Gastrocnemius medialis (tissue), 4 donors: ENCODE results near the gene MTIF3. TPM values are rescaled to one million over a fixed set of nuclear protein-coding genes. Genes with fewer than 3 reads are reported as not detected.

Experiments
- ATAC-seq, 2 donors: fragments of 150-250 bp; one replicate each; pipeline ENCODE4 v1.9.1; 2016
- DNase-seq, 2 donors: peaks; one replicate each; pipeline ENCODE4 v3.0.0-alpha.2; 2019
- H3K27ac ChIP-seq, 4 donors: fragments of 200-600 bp; sonication (generic); 1 replicate in 1 of 4; 2 replicates in 3 of 4; pipeline ENCODE4 v1.5.1; 2016 to 2018; ENCODE audit warnings: mild to moderate bottlenecking in 2 of 4, moderate library complexity in 1 of 4
- H3K27me3 ChIP-seq, 3 donors: fragments of 200-600 bp; sonication (generic) in 2 of 3; 1 replicate in 1 of 3; 2 replicates in 2 of 3; pipeline versions ENCODE4 v1.5.1 to v1.6.0; 2016 to 2019; ENCODE audit warnings: mild to moderate bottlenecking in 1 of 3, moderate library complexity in 1 of 3
- H3K36me3 ChIP-seq, 2 donors: fragments of 200-600 bp; sonication (generic) in 1 of 2; one replicate each; pipeline ENCODE4 v1.5.1; 2017 to 2018
- H3K4me1 ChIP-seq, 2 donors: fragments of 200-600 bp; sonication (generic) in 1 of 2; one replicate each; pipeline ENCODE4 v1.5.1; 2016 to 2017; ENCODE audit warnings: mild to moderate bottlenecking in 2 of 2
- H3K4me3 ChIP-seq, 4 donors: fragments of 200-600 bp; sonication (generic) in 3 of 4; 1 replicate in 1 of 4; 2 replicates in 3 of 4; pipeline ENCODE4 v1.5.1; 2016 to 2019; ENCODE audit warnings: mild to moderate bottlenecking in 2 of 4
- H3K9me3 ChIP-seq, 3 donors: fragments of 200-600 bp; sonication (generic) in 2 of 3; 1 replicate in 1 of 3; 2 replicates in 2 of 3; pipeline ENCODE4 v1.5.1; 2016 to 2019
- POLR2A ChIP-seq, 2 donors: fragments of 450-650 bp; IDR thresholded peaks; one replicate each; pipeline ENCODE4 v1.6.1; 2017; ENCODE audit warnings: antibody characterized with exemption in 2 of 2, mild to moderate bottlenecking in 2 of 2, moderate library complexity in 2 of 2
- in situ Hi-C, 4 donors: fragments of 200-750 bp; cut with MboI; loops; one replicate each; pipeline versions ENCODE4 v1.15.0 to v1.8.0; 2017; ENCODE audit warnings: low sequenced_read_pairs in 4 of 4
- intact Hi-C: fragments of 100-400 bp; cut with DNase I; formaldehyde crosslinking; loops from one replicate; pipeline ENCODE4 v1.15.1; 2023; ENCODE audit warnings: low total_unique reads
- total RNA-seq, 4 donors: library from RNA; depleted of rRNA; stranded (reverse); fragments of >200 nt; gene quantifications; one replicate each; pipeline versions ENCODE4 v1.1.0 to v1.2.3, GENCODE V29; 2016
- TF ChIP-seq, protein P1 (sequence below), 5 experiments: fragments of 450-650 bp in 3 of 5; fragments of 200-600 bp in 2 of 5; sonication (generic) in 2 of 5; IDR thresholded peaks in 4 of 5; conservative IDR thresholded peaks in 1 of 5; 1 replicate in 4 of 5; 2 replicates in 1 of 5; pipeline ENCODE4 v1.5.1; 2016 to 2019; ENCODE audit warnings: antibody characterized with exemption in 5 of 5, mild to moderate bottlenecking in 3 of 5, moderate library complexity in 3 of 5

The MTIF3 gene
- total RNA-seq, 4 donors from 2014 or later: 73.9 to 113 (median 89.1) TPM

DNA sequence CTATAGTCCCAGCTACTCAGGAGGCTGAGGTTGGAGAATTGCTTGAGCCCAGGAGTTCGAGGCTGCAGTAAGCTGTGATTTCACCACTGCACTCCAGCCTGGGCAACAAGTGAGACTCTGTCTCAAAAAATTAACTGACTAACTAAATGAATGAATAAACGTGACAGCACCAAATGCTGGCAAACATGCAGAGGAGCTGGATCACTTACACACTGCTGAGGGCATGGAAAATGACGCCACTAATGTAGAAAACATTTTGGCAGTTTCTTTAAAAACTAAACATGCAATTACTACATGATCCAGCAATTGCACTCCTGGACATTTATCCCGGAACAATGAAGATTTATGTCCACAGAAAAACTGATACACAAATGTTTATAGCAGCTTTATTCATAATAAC lies 57.3 kb downstream of the MTIF3 start:
- H3K27me3 ChIP-seq: peaks cover 0 to 6% (median 0%) of the 10 kb centered on the region in 3 donors
- H3K27ac ChIP-seq: no peak overlapping the region
- in situ Hi-C loops: no loop called here
- TF ChIP-seq, protein P1, sequence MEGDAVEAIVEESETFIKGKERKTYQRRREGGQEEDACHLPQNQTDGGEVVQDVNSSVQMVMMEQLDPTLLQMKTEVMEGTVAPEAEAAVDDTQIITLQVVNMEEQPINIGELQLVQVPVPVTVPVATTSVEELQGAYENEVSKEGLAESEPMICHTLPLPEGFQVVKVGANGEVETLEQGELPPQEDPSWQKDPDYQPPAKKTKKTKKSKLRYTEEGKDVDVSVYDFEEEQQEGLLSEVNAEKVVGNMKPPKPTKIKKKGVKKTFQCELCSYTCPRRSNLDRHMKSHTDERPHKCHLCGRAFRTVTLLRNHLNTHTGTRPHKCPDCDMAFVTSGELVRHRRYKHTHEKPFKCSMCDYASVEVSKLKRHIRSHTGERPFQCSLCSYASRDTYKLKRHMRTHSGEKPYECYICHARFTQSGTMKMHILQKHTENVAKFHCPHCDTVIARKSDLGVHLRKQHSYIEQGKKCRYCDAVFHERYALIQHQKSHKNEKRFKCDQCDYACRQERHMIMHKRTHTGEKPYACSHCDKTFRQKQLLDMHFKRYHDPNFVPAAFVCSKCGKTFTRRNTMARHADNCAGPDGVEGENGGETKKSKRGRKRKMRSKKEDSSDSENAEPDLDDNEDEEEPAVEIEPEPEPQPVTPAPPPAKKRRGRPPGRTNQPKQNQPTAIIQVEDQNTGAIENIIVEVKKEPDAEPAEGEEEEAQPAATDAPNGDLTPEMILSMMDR (IDR thresholded peaks at IDR 0.05 in 4 of 5, conservative IDR thresholded peaks at IDR 0.05 in 1 of 5): no peak
- TF ChIP-seq POLR2A (IDR thresholded peaks at IDR 0.05): no peak
- H3K36me3 ChIP-seq: no peaks in the 10 kb centered on the region
- DNase-seq: no peak
- no peak for ATAC-seq
- no peaks in the 10 kb centered on the region for H3K9me3 ChIP-seq
- intact Hi-C loops: no loop called here
- H3K4me1 ChIP-seq: no peaks in the 10 kb centered on the region
- H3K4me3 ChIP-seq: no peak overlapping the region

DNA sequence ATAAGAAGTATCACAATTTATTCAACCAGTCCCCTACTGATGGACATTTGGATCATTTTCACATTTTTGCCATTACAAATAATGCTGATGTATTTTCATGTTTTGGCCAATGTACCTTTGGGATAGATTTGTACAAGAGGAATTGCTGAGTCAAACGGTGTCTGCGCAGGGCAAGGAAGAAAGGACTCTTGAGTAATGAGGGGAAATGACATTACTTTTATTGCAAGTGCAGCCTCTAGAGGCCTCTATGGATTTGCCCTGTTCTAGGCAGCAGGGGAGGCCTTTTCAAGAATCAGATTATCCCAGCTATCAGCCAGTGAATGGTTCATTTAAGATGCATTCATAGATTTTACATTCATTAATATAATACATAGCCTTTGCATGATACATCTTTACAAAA lies 58.9 kb downstream of the MTIF3 start:
- peaks cover 0 to 5% (median 0%) of the 10 kb centered on the region in 3 donors for H3K27me3 ChIP-seq
- intact Hi-C loops (no loop called here), in situ Hi-C loops (no loop called here)
- no peak overlapping the region for H3K4me3 ChIP-seq
- H3K27ac ChIP-seq: no peak overlapping the region
- TF ChIP-seq POLR2A (IDR thresholded peaks at IDR 0.05): no peak
- TF ChIP-seq, protein P1 (IDR thresholded peaks at IDR 0.05 in 4 of 5, conservative IDR thresholded peaks at IDR 0.05 in 1 of 5): no peak
- no peaks in the 10 kb centered on the region for H3K9me3 ChIP-seq
- DNase-seq: no peak
- ATAC-seq: no peak
- no peaks in the 10 kb centered on the region for H3K4me1 ChIP-seq
- no peaks in the 10 kb centered on the region for H3K36me3 ChIP-seq

DNA sequence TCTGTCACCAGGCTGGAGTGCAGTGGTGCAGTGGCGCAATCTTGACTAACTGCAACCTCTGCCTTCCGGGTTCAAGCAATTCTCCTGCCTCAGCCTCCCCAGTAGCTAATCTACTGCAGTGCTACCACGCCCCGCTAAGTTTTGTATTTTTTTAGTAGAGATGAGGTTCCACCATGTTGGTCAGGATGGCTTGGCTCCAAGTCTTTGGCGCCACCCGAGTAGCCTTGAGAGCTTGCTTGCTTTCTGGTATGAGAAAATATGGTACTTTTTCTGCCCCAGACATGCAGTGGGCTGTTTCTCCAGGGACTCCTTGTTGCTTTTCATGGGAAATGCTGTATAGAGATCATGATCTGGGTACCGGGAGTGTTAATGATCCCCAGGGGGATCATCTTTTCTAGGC lies 60.5 kb downstream of the MTIF3 start:
- Histone ChIP-seq H3K4me1 (no peaks in the 10 kb centered on the region), H3K9me3 (no peaks in the 10 kb centered on the region), H3K4me3 (no peak overlapping the region), H3K27me3 (no peaks in the 10 kb centered on the region), H3K27ac (no peak overlapping the region), H3K36me3 (no peaks in the 10 kb centered on the region)
- TF ChIP-seq, protein P1 (IDR thresholded peaks at IDR 0.05 in 4 of 5, conservative IDR thresholded peaks at IDR 0.05 in 1 of 5): no peak
- no peak for TF ChIP-seq POLR2A (IDR thresholded peaks at IDR 0.05)
- in situ Hi-C loops (no loop called here), intact Hi-C loops (no loop called here)
- ATAC-seq (no peak), DNase-seq (no peak)

DNA sequence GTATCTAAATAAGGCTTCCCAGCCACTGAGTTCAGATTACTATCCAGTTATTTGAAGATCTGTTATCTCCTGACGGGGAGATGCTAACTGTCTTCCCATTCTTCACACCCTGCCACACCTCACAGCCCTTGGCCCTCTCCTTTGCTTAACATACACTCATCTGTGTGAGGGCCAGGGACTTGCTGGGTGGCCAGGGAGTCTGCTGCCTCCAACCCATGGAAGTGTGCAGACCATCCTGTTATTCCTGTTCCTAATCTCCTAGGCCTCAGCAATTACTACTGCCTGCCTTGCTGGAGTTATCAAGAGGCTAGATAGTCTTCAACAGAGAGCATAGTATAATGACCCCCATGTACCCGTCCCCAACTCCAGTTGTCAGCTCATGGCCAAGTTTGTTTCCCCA lies 62.1 kb downstream of the MTIF3 start:
- no peak overlapping the region for H3K4me3 ChIP-seq
- H3K27ac ChIP-seq: no peak overlapping the region
- H3K4me1 ChIP-seq: no peaks in the 10 kb centered on the region
- in situ Hi-C loops: no loop called here
- TF ChIP-seq, protein P1 (IDR thresholded peaks at IDR 0.05 in 4 of 5, conservative IDR thresholded peaks at IDR 0.05 in 1 of 5): no peak
- no peak for TF ChIP-seq POLR2A (IDR thresholded peaks at IDR 0.05)
- H3K36me3 ChIP-seq: no peaks in the 10 kb centered on the region
- ATAC-seq: no peak
- no peaks in the 10 kb centered on the region for H3K9me3 ChIP-seq
- H3K27me3 ChIP-seq: peaks cover 0 to 2% (median 0%) of the 10 kb centered on the region in 3 donors
- intact Hi-C loops: no loop called here
- DNase-seq: no peak

Other genes starting within 250 kb of the MTIF3 start
- 100 to 1,000 TPM; 774 to 913 (median 796) TPM for gene RPL21, start 199.0 kb downstream of the MTIF3 start, total RNA-seq
- 1 to 10 TPM; 2.8 to 9.0 (median 5.7) TPM for gene RASL11A, start 179.7 kb downstream of the MTIF3 start, total RNA-seq
- 100 to 1,000 TPM; 179 to 304 (median 242) TPM for gene GTF3A, start 25.9 kb downstream of the MTIF3 start, total RNA-seq
- gene LNX2, start 170.0 kb upstream of the MTIF3 start, total RNA-seq: 1 to 10 TPM; 5.0 to 7.1 (median 6.2) TPM
- gene POLR1D, start 171.3 kb upstream of the MTIF3 start, total RNA-seq: 100 to 1,000 TPM; 104 to 159 (median 142) TPM